ENCODE data around the gene EDRF1. TPM values are rescaled to one million over a fixed set of nuclear protein-coding genes. Genes with fewer than 3 reads are reported as not detected.

Gene EDRF1
- total and polyA plus RNA-seq, 2 of the 13 experiments (the other 11 are each of a cell fraction or from before 2014, with no cell fraction given), result 16.9 to 26.7 TPM

GRCh38 chr10:125719173-125720001 lies at the start of gene EDRF1 (continued):
- TF ChIP-seq ZSCAN9 (CRISPR knock-in tag; IDR thresholded peaks at IDR 0.05; ENCODE audit: borderline replicate concordance) (0 out of 2 replicates have a peak, but pooled peaks have one; percentile 48), TRAFD1 (CRISPR knock-in tag; IDR thresholded peaks at IDR 0.05; ENCODE audit: borderline replicate concordance) (no peak; the same call in 1 of the 2 replicates), ZNF18 (CRISPR knock-in tag; IDR thresholded peaks at IDR 0.05; ENCODE audit: insufficient replicate concordance) (no peak), ZNF768 (CRISPR knock-in tag; IDR thresholded peaks at IDR 0.05) (0 out of 2 replicates have a peak, but pooled peaks have one; percentile 42), ZNF136 (CRISPR knock-in tag; IDR thresholded peaks at IDR 0.05; ENCODE audit: low read depth) (peak; percentile 67; the same call in 1 of the 2 replicates), ZNF576 (CRISPR knock-in tag; IDR thresholded peaks at IDR 0.05) (no peak), POGZ (CRISPR knock-in tag; IDR thresholded peaks at IDR 0.05) (peak; percentile 84), MAFF (IDR thresholded peaks at IDR 0.05; ENCODE audit: low read depth, low read length) (no peak), IRF2 (CRISPR knock-in tag; IDR thresholded peaks at IDR 0.05) (peak; percentile 19), MZF1 (CRISPR knock-in tag; IDR thresholded peaks at IDR 0.05; ENCODE audit: borderline replicate concordance) (no peak), ZNF33B (CRISPR knock-in tag; IDR thresholded peaks at IDR 0.05) (peak; percentile 57), HDAC2 (CRISPR knock-in tag; IDR thresholded peaks at IDR 0.05) (0 out of 2 replicates have a peak, but pooled peaks have one; percentile 15), ZBTB7B (CRISPR knock-in tag; IDR thresholded peaks at IDR 0.05) (peak; percentile 88), SMAD9 (CRISPR knock-in tag; IDR thresholded peaks at IDR 0.05) (peak; percentile 42; the same call in 1 of the 2 replicates), PHF8 (CRISPR knock-in tag; IDR thresholded peaks at IDR 0.05) (peak; percentile 93), BATF2 (CRISPR knock-in tag; IDR thresholded peaks at IDR 0.05) (no peak), ISX (CRISPR knock-in tag; conservative IDR thresholded peaks at IDR 0.05) (no peak), ZNF704 (CRISPR knock-in tag; IDR thresholded peaks at IDR 0.05; ENCODE audit: borderline replicate concordance) (peak; percentile 56; the same call in 1 of the 2 replicates), ZNF251 (CRISPR knock-in tag; IDR thresholded peaks at IDR 0.05) (0 out of 2 replicates have a peak, but pooled peaks have one; percentile 69)

Data from HepG2 (cell line).